Amniotic epithelial cell (primary cell): Measurements from ENCODE around the gene EIF5A2.
"Not testable (repeated sequence)": the region's sequence is repeated elsewhere in the genome, so short reads cannot be mapped to it uniquely, and the experiment has no call there.

ENCODE experiments used
- DNase-seq: peaks from one replicate; pipeline ENCODE4 v3.0.0-alpha.2; 2010; ENCODE audit warnings: low read depth

EIF5A2 gene

DNA sequence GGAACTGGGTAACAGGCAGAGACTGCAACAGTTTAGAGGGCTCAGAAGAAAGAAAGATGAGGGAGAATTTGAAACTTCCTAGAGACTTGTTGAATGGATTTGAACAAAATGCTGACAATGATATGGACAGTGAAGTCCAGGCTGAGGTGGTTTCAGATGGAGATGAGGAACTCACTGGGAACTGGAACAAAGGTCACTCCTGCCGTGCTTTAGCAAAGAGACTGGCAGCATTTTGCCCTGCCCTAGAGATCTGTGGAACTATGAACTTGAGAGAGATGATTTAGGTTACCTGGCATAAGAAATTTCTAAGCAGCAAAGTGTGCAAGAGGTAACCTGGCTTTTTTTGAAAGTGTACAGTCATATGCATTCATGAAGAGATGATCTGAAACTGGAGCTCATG, 11.7 kb downstream of the EIF5A2 start:
- no peak for DNase-seq

DNA sequence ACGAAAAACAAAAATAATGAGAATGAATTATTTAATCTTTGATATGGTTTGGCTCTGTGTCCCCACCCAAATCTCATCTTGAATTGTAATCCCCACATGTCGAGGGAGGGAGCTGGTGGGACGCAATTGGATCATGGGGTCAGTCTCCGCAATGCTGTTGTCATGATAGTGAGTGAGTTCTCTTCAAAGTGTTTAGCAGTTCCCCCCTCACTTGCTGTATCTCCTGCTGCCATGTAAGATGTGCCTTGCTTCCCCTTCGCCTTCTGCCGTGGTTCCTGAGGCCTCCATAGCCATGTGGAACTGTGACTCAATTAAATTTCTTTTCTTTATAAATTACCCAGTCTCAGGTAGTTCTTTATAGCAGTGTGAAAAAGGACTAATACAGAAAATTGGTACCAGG, 12.1 kb downstream of the EIF5A2 start:
- not testable (repeated sequence) for DNase-seq

DNA sequence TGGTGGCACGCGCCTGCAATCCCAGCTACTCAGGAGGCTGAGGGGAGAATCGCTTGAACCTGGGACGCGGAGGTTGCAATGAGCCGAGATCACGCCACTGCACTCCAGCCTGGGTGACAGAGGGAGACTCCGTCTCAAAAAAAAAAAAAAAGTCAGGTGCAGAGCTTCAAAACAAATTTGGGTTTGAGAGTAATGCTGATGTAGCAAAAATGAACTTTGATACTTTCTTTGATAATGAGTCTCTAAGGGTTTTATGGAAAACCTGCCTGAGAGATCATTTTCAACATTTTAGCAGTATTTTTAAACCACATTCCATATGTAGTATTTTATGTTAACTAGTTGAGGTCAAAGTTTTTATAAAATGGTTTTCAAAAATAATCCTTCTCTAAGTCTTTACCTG, 14.5 kb downstream of the EIF5A2 start:
- no peak for DNase-seq

DNA sequence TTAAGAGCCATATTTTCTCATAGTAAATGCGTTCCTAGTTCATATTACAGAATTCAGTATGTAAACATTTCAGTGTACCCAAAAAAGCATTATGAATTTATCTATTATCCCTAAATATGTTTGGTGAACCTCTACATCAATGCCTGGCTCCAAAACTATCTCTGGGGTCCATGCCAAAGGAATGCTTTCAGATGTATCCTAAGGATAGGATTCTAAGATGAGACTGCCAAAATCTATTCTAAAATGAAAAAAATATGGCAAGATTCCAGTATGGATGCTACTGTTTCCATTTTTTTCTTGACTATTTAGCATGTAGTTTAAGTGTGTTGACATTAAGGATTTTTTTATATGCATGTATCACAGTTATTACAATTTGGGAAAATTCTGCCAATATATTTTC, 18.8 kb downstream of the EIF5A2 start:
- no peak for DNase-seq

DNA sequence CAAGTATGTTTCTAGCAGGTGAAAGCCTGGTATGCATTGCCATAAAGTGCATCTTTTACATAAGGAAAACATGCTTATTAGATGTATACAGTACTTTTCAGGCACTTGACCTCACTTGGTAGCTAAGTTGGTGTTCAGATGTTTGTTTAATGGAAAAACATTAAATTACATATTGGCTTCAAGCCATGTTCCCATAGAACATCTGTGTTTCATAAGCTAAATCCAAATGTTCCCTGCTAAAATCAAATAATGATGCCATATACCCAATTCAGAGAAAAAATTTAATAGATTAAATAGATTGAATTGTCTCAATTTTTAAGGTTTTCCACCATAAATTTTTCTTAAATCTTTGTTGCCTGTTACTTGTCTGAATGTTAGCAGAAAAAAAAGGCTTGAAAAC, 19.3 kb downstream of the EIF5A2 start:
- DNase-seq: no peak

DNA sequence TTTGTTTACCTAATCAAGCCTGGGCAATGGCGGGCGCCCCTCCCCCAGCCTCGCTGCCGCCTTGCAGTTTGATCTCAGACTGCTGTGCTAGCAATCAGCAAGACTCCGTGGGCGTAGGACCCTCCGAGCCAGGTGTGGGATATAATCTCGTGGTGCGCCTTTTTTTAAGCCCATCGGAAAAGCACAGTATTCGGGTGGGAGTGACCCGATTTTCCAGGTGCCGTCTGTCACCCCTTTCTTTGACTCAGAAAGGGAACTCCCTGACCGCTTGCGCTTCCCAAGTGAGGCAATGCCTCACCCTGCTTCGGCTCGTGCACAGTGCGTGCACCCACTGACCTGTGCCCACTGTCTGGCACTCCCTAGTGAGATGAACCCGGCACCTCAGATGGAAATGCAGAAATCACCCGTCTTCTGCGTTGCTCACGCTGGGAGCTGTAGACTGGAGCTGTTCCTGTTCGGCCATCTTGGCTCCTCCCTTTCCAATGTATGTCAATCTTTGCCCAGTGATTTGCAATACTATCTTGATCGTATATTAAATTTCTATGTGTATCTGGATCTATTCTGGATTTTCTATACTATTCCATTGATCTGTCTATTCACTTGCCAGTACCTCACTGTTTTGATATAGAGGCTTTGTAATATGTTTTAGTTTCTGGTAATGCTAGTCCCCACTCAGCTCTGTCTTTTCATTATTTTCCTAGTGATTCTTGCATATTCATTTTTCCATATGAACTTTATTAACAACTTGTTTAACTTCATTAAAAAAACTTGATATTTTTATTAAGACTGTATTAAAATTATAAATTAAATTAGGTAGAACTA, 24.1 kb downstream of the EIF5A2 start:
- not testable (repeated sequence) for DNase-seq

DNA sequence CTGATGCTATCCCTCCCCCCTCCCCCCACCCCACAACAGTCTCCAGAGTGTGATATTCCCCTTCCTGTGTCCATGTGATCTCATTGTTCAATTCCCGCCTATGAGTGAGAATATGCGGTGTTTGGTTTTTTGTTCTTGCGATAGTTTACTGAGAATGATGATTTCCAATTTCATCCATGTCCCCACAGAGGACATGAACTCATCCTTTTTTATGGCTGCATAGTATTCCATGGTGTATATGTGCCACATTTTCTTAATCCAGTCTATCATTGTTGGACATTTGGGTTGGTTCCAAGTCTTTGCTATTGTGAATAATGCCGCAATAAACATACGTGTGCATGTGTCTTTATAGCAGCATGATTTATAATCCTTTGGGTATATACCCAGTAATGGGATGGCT, 29.7 kb downstream of the EIF5A2 start:
- DNase-seq: not testable (repeated sequence)

DNA sequence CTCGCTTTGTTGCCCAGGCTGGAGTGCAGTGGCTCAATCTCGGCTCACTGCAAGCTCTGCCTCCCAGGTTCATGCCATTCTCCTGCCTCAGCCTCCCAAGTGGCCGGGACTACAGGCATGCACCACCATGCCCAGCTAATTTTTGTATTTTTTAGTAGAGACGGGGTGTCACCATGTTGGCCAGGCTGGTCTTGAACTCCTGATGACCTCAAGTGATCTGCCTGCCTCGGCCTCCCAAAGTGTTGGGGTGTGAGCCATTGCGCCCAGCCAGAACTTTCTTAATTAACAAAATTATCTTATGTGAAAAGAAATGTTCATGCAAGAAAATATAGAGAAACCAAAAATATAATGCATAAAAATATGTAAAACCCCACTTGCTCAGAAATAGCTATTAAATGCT, 31.1 kb downstream of the EIF5A2 start:
- DNase-seq: not testable (repeated sequence)

DNA sequence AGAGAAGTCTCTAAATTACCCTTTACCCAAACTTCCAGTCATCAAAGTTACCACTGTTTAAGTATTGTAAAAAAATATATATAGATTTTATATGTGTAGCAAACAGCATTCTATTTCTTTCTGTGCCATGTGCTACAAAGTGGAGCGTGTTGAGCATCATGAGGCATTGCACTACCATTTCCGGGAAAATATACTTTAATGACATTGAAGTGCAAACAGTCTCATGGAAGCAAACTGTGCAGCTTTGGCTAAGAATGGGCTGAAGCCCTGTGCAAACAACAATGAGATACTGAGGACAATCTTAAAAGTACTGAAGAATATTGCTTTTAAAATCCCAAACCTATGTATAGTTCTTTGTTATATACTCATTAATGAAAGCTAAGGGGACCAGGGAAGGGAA, 31.9 kb downstream of the EIF5A2 start:
- DNase-seq: no peak

DNA sequence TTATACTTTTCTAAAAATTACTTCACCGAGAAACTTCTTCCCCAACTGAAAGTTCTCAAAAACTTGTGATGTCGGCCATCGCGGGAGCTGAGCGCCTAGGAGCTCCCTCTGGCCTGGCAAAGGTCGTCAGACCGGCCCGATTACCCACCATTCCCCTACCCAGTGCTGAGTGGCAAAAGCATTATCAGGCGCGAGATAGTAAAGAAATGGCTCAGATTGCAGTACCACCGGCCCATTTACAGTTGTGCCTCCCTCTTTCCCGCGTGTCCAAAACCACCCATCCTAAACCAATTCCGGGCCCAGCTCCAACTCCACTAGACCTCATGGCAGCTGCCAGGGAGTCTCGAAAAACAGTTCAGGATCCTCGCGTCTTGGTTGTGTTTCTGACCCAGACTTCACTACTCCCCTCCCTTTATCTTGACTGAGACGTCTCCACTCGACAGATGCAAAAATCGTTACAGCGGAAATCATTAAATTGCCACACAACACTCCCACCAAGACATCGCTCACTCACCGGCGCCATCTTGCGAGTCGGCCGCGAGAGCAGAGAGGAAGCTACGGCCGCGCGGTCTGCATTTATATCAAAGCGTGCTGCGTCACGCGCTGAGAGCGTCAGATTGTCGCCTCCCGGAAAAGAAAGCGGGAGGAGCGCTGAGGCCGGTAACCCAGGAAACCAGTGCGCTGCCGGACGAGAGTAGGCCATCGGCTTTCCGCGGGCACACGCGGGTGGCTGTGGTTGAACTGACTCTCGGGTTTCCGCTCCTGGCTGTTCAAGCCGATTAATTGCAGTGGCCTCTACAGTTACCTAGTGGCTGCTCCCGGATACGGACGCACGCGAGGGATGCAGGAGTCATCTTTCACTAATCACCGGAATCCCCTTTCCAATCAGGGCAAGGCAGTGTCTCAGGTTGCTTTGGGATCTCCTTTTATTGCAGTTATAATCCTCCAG, 38.5 kb downstream of the EIF5A2 start, which contains the start of gene RPL22L1:
Gene RPL22L1 (minus strand): TSS at position 551 of the 949 bp plus-strand sequence. CDS start 28 bp downstream, at position 523.
- peak; percentile 91 for DNase-seq

DNA sequence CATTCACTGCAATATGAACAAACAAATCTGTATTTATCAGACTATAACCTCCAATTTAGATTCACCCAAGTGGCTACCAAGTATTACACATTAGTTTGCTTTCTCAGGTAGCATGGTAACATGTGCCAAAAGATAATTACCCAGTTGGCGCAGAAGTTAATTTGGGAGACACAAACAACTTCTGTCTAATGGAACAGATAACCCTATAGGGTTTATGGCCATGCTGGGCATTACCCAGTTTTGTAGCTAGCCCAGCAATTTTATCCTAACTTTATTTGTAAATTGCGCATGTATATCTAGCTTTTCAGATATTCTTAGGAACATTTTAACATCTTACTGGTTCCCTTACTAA, 39.2 kb downstream of the EIF5A2 start:
- DNase-seq: no peak

DNA sequence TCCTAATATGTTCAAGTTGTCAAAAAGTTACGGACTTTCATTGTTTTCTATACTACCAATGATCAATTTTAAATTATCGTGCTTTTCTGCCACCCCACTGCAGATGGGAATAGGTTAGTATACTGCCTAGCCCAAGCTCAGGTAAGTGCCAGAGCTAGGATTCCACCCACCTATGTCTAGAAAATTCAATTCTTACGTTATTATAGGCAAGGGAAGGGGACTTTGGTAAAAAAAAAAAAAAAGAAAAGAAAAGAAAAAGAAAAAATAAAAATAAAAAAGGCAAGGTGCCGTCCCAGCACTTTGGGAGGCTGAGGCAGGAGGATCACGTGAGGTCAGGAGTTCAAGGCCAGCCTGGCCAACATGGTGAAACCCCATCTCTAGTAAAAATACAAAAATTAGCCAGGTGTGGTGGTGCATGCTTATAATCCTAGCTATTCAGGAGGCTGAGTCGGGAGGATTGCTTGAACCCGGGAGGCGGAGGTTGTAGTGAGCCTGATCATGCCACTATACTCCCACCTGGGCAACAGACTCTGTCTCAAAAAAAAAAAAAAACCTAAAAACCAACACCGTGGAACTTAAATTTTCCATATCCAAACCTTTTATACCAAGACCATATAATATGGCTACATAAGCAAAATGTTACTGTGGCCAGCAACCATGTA, 39.7 kb downstream of the EIF5A2 start:
- no peak for DNase-seq

DNA sequence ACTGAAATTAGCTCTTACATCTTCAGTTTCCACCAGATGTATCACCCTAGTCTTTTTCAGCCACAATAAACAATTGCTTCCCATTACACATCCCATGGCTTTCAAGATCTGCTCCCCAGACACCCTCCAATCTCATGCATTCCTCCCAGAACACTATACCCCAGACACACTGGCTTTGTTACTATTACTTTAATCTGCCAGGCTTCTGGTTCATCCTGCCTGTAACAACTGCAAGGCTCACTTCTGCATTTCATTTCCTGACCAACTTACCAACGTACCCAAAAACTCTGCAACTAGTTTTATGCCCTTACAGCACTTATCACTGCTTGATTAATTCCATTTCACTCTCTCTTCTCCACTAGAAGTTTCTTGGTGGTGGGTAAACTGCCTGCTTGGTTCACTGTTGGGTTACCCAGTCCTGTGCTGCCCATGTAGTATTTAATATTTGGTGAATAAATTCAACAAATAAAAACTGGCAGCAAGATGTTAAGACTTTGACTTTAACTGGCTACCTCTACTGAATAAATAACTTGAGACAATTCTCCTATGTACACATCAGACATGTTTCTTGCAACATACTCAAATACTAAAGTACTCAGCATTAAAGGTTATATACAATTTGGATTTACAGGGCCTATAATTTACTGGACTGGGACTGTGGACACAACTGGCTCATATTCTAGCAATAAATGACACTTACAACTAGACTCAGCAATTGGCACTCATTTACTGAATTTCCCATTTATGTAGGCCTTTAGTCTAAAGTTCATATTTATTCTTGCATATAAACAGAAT, 41.1 kb downstream of the EIF5A2 start:
- no peak for DNase-seq

DNA sequence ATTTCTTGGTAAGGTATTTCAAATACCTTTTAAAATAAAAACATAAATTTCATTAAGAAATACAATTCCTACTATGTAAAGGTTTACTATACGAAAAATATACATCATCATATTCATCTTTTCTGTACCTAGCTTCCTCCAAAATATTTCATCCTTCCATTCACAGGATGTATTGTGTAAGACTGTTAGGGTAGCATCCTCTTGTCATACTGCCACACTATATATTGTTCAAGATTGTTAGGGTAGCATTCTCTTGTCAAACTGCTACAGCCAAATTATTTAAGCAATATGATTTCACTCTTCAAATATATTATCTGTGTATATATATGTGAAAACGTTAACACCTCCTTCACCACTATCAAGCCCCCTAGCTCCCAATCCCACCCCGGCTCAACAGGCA, 41.9 kb downstream of the EIF5A2 start:
- DNase-seq: no peak

DNA sequence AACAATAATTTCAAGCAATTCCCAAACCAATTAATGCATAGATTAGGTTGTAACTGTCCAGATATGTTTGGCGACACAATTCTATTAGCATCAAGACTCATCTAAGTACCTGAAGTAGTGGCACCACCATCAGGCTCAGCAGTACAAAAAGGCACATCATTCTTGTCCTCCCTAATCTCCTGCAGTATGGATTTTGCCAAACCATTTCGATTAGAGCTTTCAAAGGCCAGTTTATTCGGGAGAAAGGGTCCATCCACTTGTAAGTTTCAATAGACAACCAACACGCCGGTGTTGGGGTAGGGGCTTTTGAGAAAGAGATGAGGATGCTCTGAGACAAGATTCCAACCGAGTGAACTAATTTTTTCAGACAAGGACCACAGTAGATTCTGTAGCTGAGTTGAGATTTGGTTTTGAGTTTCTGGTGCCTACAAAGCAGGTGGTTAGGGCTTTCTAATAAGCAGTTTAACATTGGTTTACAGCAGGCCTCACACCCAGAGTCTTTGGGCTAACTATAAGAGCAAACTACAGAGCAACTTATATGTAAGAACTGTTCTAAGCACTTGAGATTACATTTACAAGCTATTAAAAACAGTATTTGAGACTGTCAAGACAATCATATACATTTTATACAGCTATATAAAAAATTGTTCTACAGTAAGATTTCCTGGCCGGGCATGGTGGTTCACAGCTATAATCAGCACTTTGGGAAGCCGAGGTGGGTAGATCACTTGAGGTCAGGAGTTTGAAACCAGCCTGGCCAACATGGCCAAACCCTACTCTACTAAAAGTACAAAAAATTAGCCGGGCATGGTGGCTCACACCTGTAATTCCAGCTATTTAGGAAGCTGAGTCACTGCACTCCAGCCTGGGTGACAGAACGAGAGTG, 43.0 kb downstream of the EIF5A2 start:
- DNase-seq: no peak

DNA sequence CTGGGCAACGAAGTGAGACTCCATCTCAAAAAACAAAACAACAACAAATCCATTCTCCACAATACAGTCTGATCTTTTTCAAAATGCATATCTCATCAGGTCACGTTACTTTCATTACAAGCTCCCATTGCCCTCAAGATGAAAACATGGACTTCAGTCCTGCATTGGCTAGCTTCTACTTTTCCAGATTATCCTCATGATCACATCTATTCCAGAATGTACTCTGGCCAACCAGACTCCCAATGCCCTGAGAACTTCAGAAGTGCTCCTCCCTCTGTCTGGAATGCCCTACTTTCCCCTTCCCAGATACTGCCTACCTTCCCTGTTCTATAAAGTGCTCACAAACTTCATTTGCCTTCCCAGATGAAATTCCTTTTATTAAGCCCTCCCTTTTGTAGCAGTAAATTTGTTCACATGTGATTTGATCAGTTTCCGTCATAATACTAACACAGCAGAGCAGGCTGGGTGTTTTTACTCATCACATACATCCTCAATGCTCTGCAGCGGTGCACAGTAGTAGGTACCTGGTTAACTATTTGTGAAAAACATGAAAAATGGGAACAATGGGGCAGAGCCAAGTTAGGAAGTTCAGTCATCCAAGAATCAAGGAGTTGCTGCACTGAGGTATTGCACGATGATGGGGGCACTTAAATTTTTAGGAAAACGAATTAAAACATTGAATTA, 43.8 kb downstream of the EIF5A2 start:
- DNase-seq: no peak

DNA sequence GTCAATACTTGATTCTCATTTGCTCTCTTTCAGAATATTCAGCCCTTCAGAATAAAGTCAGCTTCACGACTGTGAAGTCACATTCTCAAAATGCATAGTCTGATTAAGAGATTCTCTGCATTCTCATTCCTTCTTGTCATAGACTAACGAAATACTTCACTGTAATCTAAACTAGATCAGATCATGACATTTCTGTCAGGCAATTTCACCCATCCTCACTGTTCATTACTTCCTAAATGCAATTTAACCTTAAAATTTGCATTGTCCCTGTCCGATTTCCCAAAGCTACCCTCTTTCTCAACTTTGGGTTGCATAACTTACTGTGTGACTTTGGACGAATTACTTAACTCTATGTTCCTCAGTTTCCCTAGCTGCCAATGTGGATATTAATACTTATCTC, 44.6 kb downstream of the EIF5A2 start:
- DNase-seq: no peak

DNA sequence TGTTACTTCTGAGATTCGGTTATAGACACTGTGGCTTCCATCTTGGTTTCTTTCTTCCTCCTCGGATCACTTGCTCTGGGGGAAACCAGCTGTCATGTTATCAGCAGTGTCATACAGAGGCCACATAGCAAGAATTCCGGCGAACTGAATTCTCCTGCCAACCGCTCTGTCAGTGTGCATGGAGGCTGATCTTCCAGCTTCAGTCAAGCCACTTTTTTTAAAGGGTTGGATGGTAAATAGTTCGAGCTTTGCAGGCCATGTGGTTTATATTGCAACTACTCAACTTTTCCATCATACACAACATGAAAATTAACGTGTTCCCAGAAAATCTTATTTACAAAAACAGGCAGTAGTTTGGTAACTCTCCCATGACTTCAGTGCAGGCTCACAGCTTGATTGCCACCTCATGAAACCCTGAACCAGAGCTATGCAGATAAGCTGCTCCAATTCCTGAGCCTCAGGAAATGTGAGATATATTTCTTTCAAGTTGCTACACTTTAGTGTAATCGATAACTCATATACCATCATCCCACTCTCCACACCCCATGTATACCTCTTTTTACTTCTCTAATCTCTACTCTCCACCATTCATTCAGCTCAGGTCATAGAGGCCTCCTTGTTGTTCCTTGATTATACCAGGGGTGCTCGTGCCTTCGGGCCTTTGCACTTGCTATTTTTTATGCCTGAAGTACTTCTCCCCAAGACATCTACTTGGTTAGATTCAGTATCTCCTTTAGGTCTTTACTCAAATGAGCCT, 45.6 kb downstream of the EIF5A2 start:
- DNase-seq: no peak

DNA sequence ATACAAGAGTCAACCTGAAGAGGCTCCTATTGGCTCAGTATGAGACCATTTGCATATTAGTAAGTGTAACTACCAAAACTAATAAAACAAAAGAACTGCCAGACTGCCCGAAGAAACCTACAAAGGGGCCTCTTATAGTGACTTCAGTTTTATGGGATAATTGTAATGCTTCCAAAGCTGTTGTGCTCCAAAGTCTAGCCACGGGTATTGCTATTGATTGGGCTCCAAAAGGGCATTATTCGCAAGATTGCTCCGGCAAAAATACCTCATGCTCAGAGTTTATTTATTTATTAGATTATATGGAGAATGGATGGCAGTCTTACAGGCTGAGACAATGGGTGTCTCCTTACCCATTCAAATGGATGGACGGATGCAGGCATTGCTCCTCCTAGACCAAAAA, 49.8 kb downstream of the EIF5A2 start:
- DNase-seq: no peak
